ENCODE results near the gene PCBD2.
"Not testable (repeated sequence)": the region's sequence is repeated elsewhere in the genome, so short reads cannot be mapped to it uniquely, and the experiment has no call there.

Gene PCBD2

DNA sequence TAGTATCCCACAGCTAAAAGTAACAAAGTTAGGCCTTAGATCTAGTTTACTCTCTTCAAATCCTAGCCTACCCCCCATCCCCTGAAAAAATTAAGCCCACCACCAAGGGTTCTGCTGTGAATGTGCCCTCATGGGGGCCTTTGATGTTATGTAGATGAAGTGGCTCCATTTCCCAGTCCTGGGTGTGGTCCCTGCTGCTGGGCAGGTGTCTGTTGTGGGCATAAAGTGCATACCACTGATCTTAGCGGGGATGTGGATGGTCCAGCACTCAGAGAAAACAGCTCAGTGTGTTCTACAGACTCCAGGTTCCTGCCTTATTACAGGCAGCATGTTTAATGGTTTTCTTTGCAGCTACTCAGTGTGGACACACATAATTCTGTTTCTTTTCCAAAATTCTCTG lies 1.9 kb downstream of the PCBD2 start:
- DNase-seq (ENCODE audit: low read depth) = no peak

DNA sequence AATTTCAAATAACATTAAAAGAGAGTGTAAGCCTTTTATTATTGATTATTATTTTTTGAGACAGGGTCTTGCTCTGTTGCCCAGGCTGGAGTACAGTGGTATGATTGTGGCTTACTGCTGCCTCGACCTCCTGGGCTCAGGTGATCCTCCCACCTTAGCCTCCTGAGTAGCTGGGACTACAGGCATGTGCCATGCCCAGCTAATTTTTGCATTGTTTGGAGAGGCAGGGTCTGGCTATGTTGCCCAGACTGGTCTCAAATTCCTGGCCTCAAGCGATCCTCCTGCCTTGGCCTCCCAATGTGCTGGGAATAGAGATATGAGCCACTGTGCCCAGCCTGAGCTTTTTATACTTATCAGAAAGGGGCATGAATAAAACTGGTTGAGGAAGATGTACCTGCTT lies 5.8 kb downstream of the PCBD2 start:
- not testable (repeated sequence) for DNase-seq (ENCODE audit: low read depth)

DNA sequence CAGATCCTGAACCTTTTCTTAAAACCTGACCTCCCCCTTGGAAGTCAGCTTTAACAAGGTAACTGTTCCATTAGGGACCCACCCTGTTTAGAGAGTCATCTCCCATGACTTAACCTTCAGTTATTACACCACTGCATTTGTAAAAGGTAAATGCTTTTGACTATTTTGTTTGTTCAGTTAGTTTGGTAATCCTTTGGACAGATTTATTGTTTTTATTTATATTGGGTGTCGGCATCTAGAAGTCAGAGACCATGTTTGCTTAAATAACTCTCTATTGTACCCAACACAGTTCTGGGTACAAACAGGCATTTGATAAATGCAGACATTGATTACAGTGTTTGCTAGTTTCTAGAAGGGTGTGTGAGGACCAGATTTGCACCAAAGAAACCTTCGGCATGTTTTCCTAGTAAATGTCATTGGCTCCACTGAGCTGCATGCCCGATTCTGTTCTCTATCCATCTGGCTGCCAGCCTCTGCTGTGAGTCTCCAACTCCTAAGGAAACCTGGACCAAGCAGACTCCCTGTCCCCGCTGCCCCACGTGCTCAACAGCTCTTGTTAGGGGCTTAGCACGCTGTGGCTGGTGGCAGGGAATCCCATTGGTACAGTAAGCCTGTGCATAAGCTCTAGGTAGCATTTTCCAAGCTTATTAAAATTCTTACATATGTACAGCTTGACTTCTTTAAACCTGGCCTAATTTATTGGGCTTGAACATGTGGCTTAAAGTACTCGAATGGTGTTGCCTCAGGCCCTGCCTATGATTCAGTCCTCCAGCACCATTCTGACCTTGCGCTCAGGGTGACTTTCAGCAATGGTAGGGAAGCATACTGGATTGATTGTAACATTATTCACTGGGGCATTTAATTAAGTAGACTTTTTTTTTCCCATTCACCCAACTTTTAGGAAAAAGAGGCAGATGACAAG lies 6.6 kb downstream of the PCBD2 start:
- DNase-seq (ENCODE audit: low read depth) = no peak

DNA sequence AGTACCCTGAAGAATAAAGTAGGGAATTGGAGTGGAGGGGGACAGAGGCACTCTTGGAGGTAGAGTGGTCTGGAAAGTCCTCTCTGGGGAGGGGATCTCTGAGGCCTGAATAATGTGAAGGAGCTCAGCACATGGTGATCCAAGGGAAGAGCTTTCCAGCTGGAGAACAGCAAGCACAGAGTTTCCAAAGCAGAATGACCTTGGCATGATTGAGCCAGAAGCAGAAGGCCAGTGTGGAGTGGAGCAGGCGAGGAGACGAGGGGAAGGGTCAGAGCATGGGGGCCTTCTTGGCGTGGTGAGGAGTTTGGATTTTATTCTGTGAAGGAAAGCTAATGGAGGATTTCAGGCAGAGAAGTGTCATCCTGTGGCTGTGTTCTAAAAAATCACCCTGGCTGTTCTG lies 8.3 kb downstream of the PCBD2 start:
- no peak for DNase-seq (ENCODE audit: low read depth)

DNA sequence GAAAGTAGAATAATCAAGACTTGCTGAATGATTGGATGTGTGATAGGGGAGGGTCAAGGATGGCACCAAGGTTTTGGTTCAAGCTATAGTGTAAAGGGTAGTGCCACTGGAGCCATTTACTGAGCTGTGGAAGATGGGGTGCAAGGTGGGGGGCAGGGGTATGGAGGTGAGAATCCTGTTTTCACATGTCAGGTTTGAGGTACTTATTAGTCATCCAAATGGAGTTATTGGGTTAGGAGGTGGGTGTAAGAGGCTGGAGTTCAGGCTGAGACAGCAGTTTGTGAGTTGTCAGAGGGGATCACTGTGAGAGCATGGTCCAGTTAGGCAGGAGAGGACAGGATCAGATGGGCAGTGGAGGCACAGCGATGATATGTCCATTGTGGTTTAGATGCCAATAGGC lies 8.9 kb downstream of the PCBD2 start:
- DNase-seq (ENCODE audit: low read depth) = no peak

DNA sequence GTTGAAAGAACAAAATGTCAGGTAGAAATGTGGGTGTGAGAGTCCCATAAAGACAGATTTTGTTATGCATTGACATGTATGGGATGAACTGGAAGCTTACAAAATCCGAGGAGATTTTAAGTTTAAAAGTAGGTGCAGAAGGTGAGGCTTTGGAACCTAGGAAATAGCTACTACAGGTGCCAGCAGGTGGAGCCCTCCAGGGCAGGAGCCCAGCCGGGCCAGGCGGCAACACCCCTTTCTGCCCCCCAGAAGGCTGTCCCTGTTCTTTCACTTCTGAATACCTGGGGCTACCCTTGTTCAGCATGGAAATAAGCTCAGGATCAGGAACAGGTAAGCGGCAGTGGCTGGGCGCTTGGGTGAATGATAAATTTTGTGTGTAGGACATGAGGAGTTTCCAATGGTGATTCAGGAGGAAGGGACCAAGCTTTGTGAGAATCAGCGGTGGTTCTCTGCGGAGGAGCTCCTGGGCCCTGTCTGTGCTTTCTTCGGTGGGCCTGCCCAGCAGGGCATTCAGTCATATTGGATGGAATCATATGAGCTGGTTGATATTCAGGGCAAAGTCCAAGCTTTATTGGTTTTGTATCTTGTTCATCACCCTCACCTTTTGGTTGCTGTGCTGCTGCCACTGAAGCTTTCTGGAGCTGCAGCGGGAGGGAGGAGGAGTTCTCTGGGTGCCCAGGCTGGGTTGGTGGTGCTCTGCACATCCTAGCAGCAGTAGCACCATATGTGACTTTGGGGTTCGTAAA lies 12.3 kb downstream of the PCBD2 start:
- no peak for DNase-seq (ENCODE audit: low read depth)

DNA sequence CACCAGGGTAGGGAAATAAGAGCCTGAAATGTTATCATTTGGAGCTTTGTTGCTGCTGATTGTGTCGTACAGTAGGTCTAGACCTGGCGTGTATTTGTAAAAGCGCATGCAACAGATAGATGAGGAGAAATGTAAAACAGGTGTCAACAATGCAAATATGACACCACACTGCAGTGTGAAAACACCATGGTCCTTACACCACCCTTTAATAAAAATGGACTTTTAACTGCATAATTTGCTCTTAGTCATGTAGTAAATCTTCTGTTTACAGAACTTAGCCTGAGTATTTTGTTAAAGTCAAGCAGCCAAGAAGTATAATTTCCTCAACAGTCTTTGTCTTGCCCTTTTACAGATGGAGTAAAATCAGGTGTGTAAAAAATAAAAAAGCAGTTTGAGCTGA lies 13.9 kb downstream of the PCBD2 start:
- DNase-seq (ENCODE audit: low read depth) = no peak

DNA sequence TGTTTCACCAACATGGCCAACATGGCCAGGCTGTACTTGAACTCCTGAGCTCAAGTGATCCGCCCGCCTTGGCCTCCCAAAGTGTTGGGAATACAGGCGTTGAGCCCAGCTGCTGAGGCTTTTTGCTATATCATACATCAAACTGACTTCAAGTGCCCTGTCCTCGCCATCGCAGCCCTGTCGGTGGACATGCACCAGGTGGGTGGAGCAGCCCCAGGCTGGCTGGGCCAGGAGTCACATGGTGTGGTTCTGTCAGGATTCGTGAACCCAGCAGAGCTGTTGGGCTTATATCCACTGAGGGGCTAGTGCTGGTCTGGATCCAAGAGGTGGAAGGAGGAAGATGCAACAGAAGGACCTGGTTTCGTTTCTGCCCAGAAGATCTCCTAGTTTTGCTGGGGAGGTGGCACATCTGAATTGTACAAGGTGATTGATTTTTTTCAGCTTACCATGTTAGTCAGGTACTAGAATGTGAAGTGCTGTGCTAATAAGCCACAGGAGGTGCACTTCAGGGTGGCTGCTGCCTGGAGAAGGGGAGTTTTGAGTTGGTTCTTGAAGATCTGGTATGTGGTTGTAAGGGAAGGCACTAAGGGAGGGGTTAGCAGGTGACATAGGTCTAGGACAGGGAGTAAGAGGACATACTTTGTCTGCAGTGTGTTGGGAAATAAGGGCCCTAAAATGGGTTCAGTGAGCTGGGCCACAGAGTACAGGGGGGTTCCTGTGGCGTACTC lies 16.1 kb downstream of the PCBD2 start:
- no peak for DNase-seq (ENCODE audit: low read depth)

DNA sequence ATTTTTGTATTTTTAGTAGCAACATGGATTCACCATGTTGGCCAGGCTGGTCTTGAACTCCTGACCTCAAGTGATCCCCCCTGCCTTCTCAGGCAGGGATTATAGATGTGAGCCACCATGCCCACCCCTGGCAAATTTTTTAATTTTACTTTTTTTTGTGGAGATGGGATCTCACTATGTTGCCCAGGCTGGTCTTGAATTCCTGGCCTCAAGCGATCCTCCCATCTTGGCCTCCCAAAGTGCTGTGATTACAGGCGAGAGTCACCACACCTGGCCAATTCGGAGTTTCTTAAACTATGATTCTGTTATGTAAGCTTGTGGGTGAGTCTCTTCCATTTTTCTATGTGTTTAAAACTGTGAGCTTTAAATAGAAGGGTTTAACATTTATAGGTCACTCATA lies 27.6 kb downstream of the PCBD2 start:
- no peak for DNase-seq (ENCODE audit: low read depth)

DNA sequence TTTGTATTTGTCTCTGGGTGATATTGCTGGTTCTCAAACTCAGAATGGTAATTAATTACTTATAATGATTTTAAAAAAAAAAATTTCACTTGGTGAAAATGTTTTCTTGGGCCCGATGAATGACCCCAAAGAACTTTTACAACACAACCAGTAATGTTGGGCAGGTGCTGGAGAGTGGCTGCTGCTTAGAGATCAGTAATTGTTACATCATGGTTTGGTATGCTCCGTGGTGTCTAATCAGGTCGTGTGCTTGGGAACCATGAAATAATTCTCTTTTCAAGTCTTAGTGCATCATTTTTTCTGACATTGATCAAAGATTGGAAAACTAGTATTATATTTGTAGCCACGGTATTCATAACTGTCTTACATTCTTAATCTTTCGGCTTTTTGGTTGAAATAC lies 29.3 kb downstream of the PCBD2 start:
- DNase-seq (ENCODE audit: low read depth) = no peak

DNA sequence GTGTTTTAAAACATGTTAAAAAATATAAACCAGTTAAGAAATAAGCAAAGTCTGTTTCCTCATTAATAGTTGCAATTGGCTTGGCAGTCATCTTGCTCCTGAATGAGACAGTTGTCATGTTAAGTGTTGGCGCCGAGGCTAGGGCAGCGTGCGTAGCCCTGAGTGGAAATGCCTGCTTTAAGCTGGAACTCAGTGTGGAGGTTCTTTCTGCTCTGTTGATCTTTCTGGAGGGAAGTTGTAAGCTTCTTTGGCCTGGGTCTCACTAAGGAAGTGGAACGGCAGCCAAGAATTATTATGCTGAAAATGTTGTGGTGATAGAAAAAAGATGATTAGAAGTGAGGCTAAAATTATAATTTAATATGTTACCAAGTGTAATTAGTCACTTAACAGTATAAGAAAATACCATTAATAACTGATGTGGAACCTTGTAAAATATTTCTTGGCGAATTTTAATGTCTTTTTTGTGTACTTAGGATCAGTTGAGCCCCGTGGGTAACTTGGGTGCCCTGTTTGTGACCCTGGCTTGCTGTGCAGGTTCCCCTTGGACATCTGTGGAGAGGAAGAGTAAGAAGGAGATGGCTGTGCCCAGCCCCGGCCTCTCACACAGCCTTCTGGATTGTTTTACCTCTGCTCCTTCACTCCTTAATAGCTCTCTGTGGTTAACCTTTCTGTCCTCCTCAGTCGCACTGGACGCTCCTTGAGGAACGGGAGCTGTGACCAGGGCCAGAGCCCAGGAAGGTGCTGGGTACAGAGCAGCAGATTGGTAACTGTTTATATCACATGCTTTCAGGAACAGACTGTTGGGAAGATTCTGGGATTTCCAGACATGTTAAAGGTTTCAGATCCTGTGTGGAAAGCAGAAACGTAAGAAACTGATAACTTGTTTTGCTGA lies 31.0 kb downstream of the PCBD2 start:
- no peak for DNase-seq (ENCODE audit: low read depth)

DNA sequence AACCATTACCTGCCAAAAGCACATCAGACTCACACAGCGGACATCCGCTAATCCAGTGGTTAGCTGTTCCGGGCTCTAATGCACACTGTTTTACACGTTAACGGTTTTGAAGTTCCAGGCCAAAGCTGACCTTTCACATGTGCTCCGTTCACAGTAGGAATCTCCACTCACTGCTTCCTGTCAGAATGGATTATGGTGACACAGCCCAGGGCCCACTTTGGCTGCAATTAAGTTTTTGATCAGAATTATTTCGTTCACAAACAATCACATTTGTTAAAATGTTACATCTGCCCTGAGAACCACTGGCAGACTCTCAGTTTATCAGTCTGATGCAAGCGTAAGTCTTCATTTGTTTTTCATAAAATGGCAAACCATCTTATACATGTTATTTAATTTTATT lies 32.6 kb downstream of the PCBD2 start:
- no peak for DNase-seq (ENCODE audit: low read depth)

DNA sequence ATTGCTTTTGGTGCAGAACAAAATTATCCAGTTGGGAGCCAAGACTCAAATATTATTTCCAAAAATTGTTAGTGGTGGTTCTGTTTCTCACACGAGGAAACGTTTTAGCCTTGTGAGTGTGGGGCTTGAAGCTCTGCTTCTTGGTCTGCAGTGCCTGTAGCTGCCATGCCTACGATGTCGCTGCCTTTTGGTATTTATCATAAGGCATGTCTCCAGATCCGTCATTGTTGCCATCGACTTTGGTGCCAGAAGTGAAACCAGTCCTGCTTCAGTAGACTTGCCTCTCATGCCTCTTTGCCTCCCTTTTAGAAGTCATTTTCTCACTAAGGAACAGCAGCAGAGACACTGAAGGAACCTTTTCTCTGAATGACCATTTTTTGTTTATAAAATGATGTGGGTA lies 33.1 kb downstream of the PCBD2 start:
- no peak for DNase-seq (ENCODE audit: low read depth)

DNA sequence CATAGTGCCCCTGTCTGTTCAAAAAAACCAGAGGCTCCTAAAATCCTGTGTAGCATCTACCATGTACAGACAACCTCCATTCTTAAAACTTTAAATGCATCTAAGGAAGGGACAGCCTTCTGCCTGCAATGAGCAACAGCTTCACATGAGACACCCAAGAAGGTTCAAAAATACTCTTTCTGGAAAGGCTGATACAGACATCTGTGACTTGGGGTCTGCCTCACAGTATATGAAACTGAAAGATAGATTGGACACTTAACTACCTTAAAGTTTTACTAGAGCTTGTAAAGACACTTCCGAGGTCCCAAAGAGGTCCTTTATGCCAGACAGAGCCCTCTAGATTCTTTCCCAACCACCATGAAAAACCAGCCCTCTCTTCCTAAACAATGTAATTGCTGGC lies 34.6 kb downstream of the PCBD2 start:
- no peak for DNase-seq (ENCODE audit: low read depth)

DNA sequence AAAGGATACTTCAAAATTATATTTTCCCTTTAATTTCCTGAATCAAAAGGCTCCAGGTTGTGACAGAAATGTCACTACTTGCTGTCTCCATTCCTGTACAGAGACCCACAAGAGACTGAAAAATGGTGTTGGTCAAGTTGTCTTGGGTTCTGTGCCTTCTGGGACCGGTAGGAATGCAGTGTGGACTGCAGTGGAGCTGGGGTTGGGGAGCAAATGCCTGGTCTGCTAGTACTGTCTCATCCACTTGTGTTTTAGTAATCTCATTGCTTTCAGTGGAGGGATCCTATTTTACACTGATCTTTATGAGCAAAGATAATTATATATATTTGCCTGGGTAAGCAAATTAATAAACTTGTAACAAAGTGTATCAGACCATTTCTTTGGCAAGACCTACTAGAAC lies 38.6 kb downstream of the PCBD2 start:
- DNase-seq (ENCODE audit: low read depth) = no peak

DNA sequence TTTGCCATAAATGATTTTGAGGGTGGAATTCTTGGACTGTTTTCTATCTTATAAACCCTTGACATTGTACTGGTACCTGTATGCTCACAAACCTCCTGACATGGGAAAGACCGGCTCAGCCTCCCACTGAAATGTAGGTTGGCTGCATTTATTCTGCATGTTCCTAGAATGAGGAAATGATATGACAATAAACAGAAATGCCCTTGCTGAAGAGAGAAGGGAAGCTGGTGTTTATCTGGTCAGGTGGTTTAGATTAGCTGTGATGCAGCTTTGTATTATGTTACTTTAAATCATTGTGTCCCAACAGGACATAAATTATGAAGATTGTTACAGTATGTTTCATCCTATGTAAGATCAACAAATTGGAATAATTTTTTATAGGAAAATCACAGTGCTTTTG lies 39.7 kb downstream of the PCBD2 start:
- DNase-seq (ENCODE audit: low read depth) = no peak

DNA sequence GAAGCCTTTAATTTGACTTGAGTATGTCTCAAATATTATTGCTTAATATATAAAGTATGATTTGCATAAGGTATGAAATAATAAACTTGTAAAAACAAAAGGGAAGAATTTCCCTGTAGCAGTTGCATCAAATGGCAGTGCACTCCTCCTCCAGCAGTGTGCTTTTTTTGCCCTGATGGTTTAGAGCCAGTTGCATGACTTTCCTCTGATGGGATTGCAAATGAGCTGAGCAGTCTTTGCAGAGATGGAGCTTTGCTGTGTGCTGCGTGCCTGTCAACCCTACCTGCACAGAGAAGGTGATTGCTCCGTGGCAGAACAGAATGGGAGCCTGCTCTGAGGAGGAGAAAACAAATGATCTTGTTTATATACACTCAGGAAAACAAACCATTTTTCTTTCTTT lies 40.1 kb downstream of the PCBD2 start:
- no peak for DNase-seq (ENCODE audit: low read depth)

DNA sequence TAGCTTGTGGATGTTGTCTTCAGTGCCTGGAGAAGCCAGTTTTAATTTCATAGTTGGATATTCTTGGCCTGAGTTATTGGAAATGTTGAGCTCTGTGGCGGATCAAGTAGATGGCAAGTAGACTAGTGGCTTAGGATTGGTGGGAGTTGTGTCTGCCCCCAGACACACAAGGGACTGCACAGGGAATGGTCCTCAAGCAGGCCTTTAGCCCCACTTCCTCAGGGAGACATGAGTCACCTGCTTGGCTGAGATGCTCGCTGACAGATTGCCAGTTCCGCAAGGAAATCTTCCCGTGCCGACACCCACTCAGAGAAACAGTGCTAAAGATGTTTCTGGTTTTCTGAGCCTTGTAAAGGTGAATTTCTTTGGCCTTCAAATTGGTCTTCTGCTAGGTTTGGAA lies 44.0 kb downstream of the PCBD2 start:
- DNase-seq (ENCODE audit: low read depth) = no peak

DNA sequence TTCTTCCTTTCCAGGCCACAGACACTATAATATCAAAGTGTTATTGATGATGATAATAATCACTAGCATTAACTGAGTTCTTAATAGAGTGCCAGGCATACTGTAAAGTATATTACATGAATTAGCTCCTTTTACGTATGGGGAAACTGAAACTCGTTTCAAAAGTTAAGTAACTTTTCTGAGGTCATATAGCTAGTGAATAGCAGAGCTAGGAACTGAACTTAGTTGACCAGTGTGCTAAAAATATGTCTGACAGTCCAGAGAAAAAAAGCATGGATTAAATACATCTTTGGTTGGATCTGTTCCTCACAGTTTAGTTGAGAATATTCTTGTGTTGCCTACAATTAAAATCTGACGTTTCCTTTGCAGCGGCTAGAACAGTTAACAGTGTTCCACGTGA lies 44.4 kb downstream of the PCBD2 start:
- DNase-seq (ENCODE audit: low read depth) = no peak

DNA sequence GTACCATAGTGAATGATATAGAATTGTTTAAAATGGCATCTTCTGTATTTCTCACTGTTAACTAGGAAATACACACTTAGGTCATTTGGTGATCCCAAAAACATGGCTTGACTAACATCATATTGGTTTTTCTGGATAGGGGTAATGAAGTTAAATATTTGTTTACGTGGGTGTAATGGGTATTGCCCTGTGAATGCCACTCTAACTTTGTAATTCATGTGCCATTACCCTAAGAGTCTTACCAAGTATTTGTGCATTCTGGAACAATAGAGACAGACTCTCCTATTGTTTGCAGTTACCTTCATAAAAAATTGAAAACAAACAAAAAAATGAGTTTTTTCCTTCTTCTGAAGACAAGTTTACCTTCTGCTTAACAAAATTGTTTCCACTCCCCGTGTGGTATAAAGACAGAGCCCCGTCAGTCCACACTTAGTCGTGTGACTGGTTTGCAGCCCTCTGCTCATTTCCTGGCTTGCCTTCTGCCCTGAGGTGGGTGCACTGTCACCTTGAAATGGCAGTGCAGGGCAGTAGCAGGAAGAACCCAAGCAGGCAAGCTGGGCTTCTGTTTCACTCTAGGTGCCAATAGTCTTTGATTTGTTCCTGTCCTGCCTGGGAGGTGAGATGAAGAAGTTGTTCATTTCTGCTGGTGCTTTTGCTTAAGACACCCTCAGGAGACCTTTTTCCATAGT lies 53.1 kb downstream of the PCBD2 start:
- no peak for DNase-seq (ENCODE audit: low read depth)

DNA sequence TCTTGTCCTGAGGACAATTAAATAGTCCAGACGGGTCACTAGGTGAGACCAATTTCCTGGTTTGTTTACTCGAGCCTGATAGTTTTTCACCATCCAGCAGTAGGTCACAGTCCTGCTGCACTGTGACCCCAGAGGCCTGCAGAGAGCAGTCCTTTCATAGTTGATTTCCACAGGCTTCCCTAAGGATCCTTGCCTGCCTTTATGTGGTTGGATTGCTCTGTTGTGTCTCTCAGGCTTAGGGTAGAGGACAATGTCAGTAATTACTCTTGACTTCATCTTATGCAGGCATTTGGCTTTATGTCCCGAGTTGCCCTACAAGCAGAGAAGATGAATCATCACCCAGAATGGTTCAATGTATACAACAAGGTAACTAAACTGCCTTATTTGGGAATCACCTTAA lies 53.8 kb downstream of the PCBD2 start:
- DNase-seq (ENCODE audit: low read depth) = no peak

Measured in T follicular helper cell (primary cell).